ENCODE data around the gene NEDD4L.

- TF ChIP-seq CTCF (IDR thresholded peaks at IDR 0.05) (no peak), POLR2AphosphoS5 (IDR thresholded peaks at IDR 0.05) (no peak)
Observed at GRCh38 chr18:58267493-58267892, 223.5 kb downstream of the NEDD4L start.
